ENCODE measurements around the gene MICALL2. TPM values are rescaled to one million over a fixed set of nuclear protein-coding genes. Genes with fewer than 3 reads are reported as not detected.
"Not testable (repeated sequence)": the region's sequence is repeated elsewhere in the genome, so short reads cannot be mapped to it uniquely, and the experiment has no call there.

MICALL2 gene
- polyA plus RNA-seq, 1 of the 3 experiments (the other 2 are of a cell fraction): 38.8 TPM

GRCh38 chr7:1444214-1444924, 14.9 kb downstream of the MICALL2 start:
- H3K79me2 ChIP-seq (ENCODE audit: insufficient read depth): no peaks in the 10 kb centered on the region
- WGBS (ENCODE audit: low lambda C conversion rate): 96% methylated on average over 33 of the region's 45 CpGs

GRCh38 chr7:1443587-1444200, 15.6 kb downstream of the MICALL2 start:
- CTCF ChIA-PET: interaction anchor here (12.9 kb wide), 1 partner anchor 11 kb away, joined by 142 read pairs; no protein-coding TSS in a partner anchor
- H3K9me3 ChIP-seq; H3K27me3 ChIP-seq (ENCODE audit: insufficient read depth); H3K79me2 ChIP-seq (ENCODE audit: insufficient read depth); H3F3A ChIP-seq (replicated peaks; ENCODE audit: insufficient read depth); H2AFZ ChIP-seq (ENCODE audit: low read depth); H3K9ac ChIP-seq; H3K4me2 ChIP-seq; H3K27ac ChIP-seq (ENCODE audit: low read depth in 2 of 2, low read length in 1 of 2); H3K4me3 ChIP-seq (ENCODE audit: low read depth in 2 of 2, low read length in 1 of 2); POLR2A ChIA-PET; H3K9me2 ChIP-seq; H3K4me1 ChIP-seq (ENCODE audit: control insufficient read depth in 1 of 2, insufficient read depth in 2 of 2, low read depth in 1 of 2, low read length in 1 of 2); DNase-seq: not testable (repeated sequence)
- Histone ChIP-seq H4K20me1 (ENCODE audit: insufficient read depth) (peaks cover 11% of the 10 kb centered on the region; the same call in 1 of the 2 replicates), H3K36me3 (replicated peaks in 1 of 2; ENCODE audit: control insufficient read depth in 1 of 2, insufficient read depth in 2 of 2, low read length in 1 of 2) (peaks cover 0 to 13% of the 10 kb centered on the region in 2 experiments)
- 97% methylated on average over 27 of the region's 42 CpGs for WGBS (ENCODE audit: low lambda C conversion rate)

More at GRCh38 chr7:1444214-1444924, 14.9 kb downstream of the MICALL2 start:
- no peak overlapping the region for H2AFZ ChIP-seq (ENCODE audit: low read depth)
- H3K27me3 ChIP-seq (ENCODE audit: insufficient read depth): no peaks in the 10 kb centered on the region
- no peak overlapping the region for H3K4me2 ChIP-seq
- DNase-seq: no peak
- CTCF ChIA-PET: interaction anchor here (12.9 kb wide), 1 partner anchor 12 kb away, joined by 142 read pairs; no protein-coding TSS in a partner anchor
- H3K36me3 ChIP-seq (replicated peaks in 1 of 2; ENCODE audit: control insufficient read depth in 1 of 2, insufficient read depth in 2 of 2, low read length in 1 of 2): peaks cover 0 to 17% of the 10 kb centered on the region in 2 experiments
- H4K20me1 ChIP-seq (ENCODE audit: insufficient read depth): peaks cover 11% of the 10 kb centered on the region; the same call in 1 of the 2 replicates
- H3K9me2 ChIP-seq: no peaks in the 10 kb centered on the region
- TF ChIP-seq PBX3 (IDR thresholded peaks at IDR 0.05) (no peak), ELF1 (IDR thresholded peaks at IDR 0.05) (no peak), TCF12 (IDR thresholded peaks at IDR 0.05) (no peak), SMC3 (IDR thresholded peaks at IDR 0.05; ENCODE audit: low read depth, low read length) (no peak), RFX5 (IDR thresholded peaks at IDR 0.05; ENCODE audit: low read length) (no peak), FOXJ3 (CRISPR knock-in tag; IDR thresholded peaks at IDR 0.05) (no peak)
- H3K9ac ChIP-seq: no peak overlapping the region
- no peak overlapping the region for H3K27ac ChIP-seq (ENCODE audit: low read depth in 2 of 2, low read length in 1 of 2)
- peaks cover 5% of the 10 kb centered on the region for H3F3A ChIP-seq (replicated peaks; ENCODE audit: insufficient read depth)
- POLR2A ChIA-PET: no interaction called here
- no peaks in the 10 kb centered on the region for H3K9me3 ChIP-seq
- H3K4me1 ChIP-seq (ENCODE audit: control insufficient read depth in 1 of 2, insufficient read depth in 2 of 2, low read depth in 1 of 2, low read length in 1 of 2): peaks cover 0 to 6% of the 10 kb centered on the region in 2 experiments; a peak in 1 of 4 replicates
- H3K4me3 ChIP-seq (ENCODE audit: low read depth in 2 of 2, low read length in 1 of 2): no peak overlapping the region

- 87% methylated on average over 14 of the region's 20 CpGs for WGBS (ENCODE audit: low lambda C conversion rate)
- Histone ChIP-seq H3K4me2 (no peak overlapping the region), H3K4me1 (ENCODE audit: control insufficient read depth in 1 of 2, insufficient read depth in 2 of 2, low read depth in 1 of 2, low read length in 1 of 2) (peaks cover 0 to 6% of the 10 kb centered on the region in 2 experiments; a peak in 1 of 4 replicates), H3K9ac (no peak overlapping the region), H4K20me1 (ENCODE audit: insufficient read depth) (peaks cover 11% of the 10 kb centered on the region; the same call in 1 of the 2 replicates), H3K27me3 (ENCODE audit: insufficient read depth) (no peaks in the 10 kb centered on the region), H2AFZ (ENCODE audit: low read depth) (no peak overlapping the region), H3K4me3 (ENCODE audit: low read depth in 2 of 2, low read length in 1 of 2) (no peak overlapping the region), H3K36me3 (replicated peaks in 1 of 2; ENCODE audit: control insufficient read depth in 1 of 2, insufficient read depth in 2 of 2, low read length in 1 of 2) (peaks cover 0 to 17% of the 10 kb centered on the region in 2 experiments), H3K27ac (ENCODE audit: low read depth in 2 of 2, low read length in 1 of 2) (no peak overlapping the region), H3K9me2 (no peaks in the 10 kb centered on the region), H3K79me2 (ENCODE audit: insufficient read depth) (no peaks in the 10 kb centered on the region), H3K9me3 (no peaks in the 10 kb centered on the region), H3F3A (replicated peaks; ENCODE audit: insufficient read depth) (peaks cover 6% of the 10 kb centered on the region)
- ChIA-PET POLR2A (no interaction called here), CTCF (interaction anchor here (1.1 to 12.9 kb wide), 2 partner anchors 10 to 13 kb away, joined by 4 to 142 read pairs; no protein-coding TSS in a partner anchor)
- DNase-seq: no peak
- TF ChIP-seq CTCF (IDR thresholded peaks at IDR 0.05) (no peak), FOSL2 (IDR thresholded peaks at IDR 0.05; ENCODE audit: borderline replicate concordance, low read depth) (no peak), SMC3 (IDR thresholded peaks at IDR 0.05; ENCODE audit: low read depth, low read length) (no peak), ELF1 (IDR thresholded peaks at IDR 0.05) (no peak), FOXM1 (IDR thresholded peaks at IDR 0.05; ENCODE audit: low read depth) (no peak), FOXJ3 (CRISPR knock-in tag; IDR thresholded peaks at IDR 0.05) (no peak)
Measured at GRCh38 chr7:1442355-1443124, 16.7 kb downstream of the MICALL2 start.

Data from SK-N-SH (cell line).